MM.1S (cell line): ENCODE data around the gene SH3PXD2A.

Experiments used
- EZH2 ChIP-seq: fragments of 300-600 bp; sonication (generic); optimal IDR thresholded peaks from 2 replicates; pipeline ENCODE3; 2017; ENCODE audit warnings: low read depth, mild to moderate bottlenecking, antibody characterized with exemption, low read length, mixed read lengths
- EZH2phosphoT487 ChIP-seq: fragments of 300-600 bp; sonication (generic); IDR thresholded peaks from 2 replicates; pipeline ENCODE4 v1.6.1; 2018; ENCODE audit warnings: antibody characterized with exemption, low read length
- TF ChIP-seq, protein P1 (sequence below): fragments of 300-600 bp; sonication (generic); IDR thresholded peaks from 2 replicates; pipeline ENCODE4 v1.5.1; 2016; ENCODE audit warnings: antibody characterized with exemption, low read length, mixed read lengths

DNA sequence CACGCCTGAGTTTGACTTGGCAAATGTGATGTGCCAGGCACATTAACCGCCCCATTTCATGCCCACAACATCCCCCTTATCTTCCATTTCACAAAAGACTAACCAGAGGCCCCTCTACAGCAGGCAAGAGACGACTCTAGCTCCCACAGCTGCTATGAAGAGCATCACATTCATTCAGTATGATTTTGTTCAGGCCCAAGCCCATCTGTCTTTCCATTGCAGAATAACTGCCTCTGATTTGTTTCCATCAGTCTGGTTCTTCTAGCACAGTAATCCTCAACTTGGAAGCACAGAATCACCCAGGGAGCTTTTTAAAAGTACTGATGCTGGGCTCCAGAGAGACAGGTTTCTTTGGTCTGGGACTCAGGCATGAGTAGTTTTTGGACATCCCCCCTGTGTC is 192.1 kb downstream of the SH3PXD2A start:
- TF ChIP-seq EZH2: no peak
- TF ChIP-seq, protein P1, sequence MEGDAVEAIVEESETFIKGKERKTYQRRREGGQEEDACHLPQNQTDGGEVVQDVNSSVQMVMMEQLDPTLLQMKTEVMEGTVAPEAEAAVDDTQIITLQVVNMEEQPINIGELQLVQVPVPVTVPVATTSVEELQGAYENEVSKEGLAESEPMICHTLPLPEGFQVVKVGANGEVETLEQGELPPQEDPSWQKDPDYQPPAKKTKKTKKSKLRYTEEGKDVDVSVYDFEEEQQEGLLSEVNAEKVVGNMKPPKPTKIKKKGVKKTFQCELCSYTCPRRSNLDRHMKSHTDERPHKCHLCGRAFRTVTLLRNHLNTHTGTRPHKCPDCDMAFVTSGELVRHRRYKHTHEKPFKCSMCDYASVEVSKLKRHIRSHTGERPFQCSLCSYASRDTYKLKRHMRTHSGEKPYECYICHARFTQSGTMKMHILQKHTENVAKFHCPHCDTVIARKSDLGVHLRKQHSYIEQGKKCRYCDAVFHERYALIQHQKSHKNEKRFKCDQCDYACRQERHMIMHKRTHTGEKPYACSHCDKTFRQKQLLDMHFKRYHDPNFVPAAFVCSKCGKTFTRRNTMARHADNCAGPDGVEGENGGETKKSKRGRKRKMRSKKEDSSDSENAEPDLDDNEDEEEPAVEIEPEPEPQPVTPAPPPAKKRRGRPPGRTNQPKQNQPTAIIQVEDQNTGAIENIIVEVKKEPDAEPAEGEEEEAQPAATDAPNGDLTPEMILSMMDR: no peak
- TF ChIP-seq EZH2phosphoT487: no peak
